HepG2 (cell line): Measurements from ENCODE around the gene BCORL1. TPM values are rescaled to one million over a fixed set of nuclear protein-coding genes. Genes with fewer than 3 reads are reported as not detected.
A peak's percentile ranks its signal among the peaks of the same experiment; 100 is the strongest.

ENCODE experiments used
- CEBPZ ChIP-seq: IDR thresholded peaks from 2 replicates; pipeline ENCODE4 v1.6.1; 2012; ENCODE audit warnings: low read length, improper control_type of control experiment
- EZH2 ChIP-seq: conservative IDR thresholded peaks from 2 replicates; pipeline ENCODE4 v1.6.1; 2012; ENCODE audit warnings: mild to moderate bottlenecking, low read depth, low read length, moderate library complexity
- GLI4 ChIP-seq: sonication (generic); formaldehyde crosslinking; IDR thresholded peaks from 2 replicates; pipeline ENCODE4 v1.5.1; 2020; ENCODE audit warnings: missing genetic modification reagents, mild to moderate bottlenecking, moderate library complexity, borderline replicate concordance
- HDAC6 ChIP-seq: fragments of 200-600 bp; sonication (generic); IDR thresholded peaks from 2 replicates; pipeline ENCODE4 v1.7.0; 2017; ENCODE audit warnings: mild to moderate bottlenecking, antibody characterized with exemption, low read length, low read depth
- HES4 ChIP-seq: sonication (generic); formaldehyde crosslinking; IDR thresholded peaks from 2 replicates; pipeline ENCODE4 v1.9.0; 2021; ENCODE audit warnings: mild to moderate bottlenecking, missing genetic modification reagents, borderline replicate concordance
- KDM1A ChIP-seq: IDR thresholded peaks from 2 replicates; pipeline ENCODE4 v1.6.1; 2016; ENCODE audit warnings: missing compliant biosample characterization
- KLF13 ChIP-seq: sonication (generic); formaldehyde crosslinking; IDR thresholded peaks from 2 replicates; pipeline ENCODE4 v1.4.0; 2020; ENCODE audit warnings: mild to moderate bottlenecking, missing genetic modification reagents
- MIXL1 ChIP-seq: IDR thresholded peaks from 2 replicates; pipeline ENCODE4 v1.6.1; 2016
- SAFB2 ChIP-seq: sonication (generic); formaldehyde crosslinking; IDR thresholded peaks from 2 replicates; pipeline ENCODE4 v1.5.1; 2020; ENCODE audit warnings: missing genetic modification reagents, low read depth, mild to moderate bottlenecking, borderline replicate concordance
- SAP130 ChIP-seq: IDR thresholded peaks from 2 replicates; pipeline ENCODE4 v1.6.1; 2016; ENCODE audit warnings: low read depth
- SNAI1 ChIP-seq: sonication (generic); formaldehyde crosslinking; IDR thresholded peaks from 2 replicates; pipeline ENCODE4 v1.5.0; 2020; ENCODE audit warnings: mild to moderate bottlenecking, missing genetic modification reagents, borderline replicate concordance
- SRSF4 ChIP-seq: fragments of 200-400 bp; formaldehyde crosslinking; IDR thresholded peaks from one replicate; pipeline ENCODE4 v1.6.1; 2018; ENCODE audit warnings: mild to moderate bottlenecking, low read depth, low read length, moderate library complexity; ENCODE audit not compliant: poor library complexity, severe bottlenecking
- THRA ChIP-seq: sonication (generic); formaldehyde crosslinking; IDR thresholded peaks from 2 replicates; pipeline ENCODE4 v1.4.0; 2020; ENCODE audit warnings: missing genetic modification reagents, borderline replicate concordance
- TSC22D2 ChIP-seq: sonication (generic); formaldehyde crosslinking; IDR thresholded peaks from 2 replicates; pipeline ENCODE4 v1.5.1; 2020; ENCODE audit warnings: missing genetic modification reagents, mild to moderate bottlenecking, borderline replicate concordance
- U2AF2 ChIP-seq: fragments of 200-400 bp; formaldehyde crosslinking; IDR thresholded peaks from 2 replicates; pipeline ENCODE4 v1.6.1; 2017; ENCODE audit warnings: low read depth, mild to moderate bottlenecking, low read length
- ZFP37 ChIP-seq: sonication (generic); formaldehyde crosslinking; IDR thresholded peaks from 2 replicates; pipeline ENCODE4 v1.4.0; 2020; ENCODE audit warnings: missing genetic modification reagents, borderline replicate concordance
- ZNF17 ChIP-seq: sonication (generic); formaldehyde crosslinking; IDR thresholded peaks from 2 replicates; pipeline ENCODE4 v1.5.0; 2020; ENCODE audit warnings: mild to moderate bottlenecking, missing genetic modification reagents
- ZNF512B ChIP-seq: sonication (generic); formaldehyde crosslinking; IDR thresholded peaks from 2 replicates; pipeline ENCODE4 v1.5.1; 2020; ENCODE audit warnings: missing genetic modification reagents, mild to moderate bottlenecking, borderline replicate concordance
- ZNF678 ChIP-seq: sonication (generic); formaldehyde crosslinking; IDR thresholded peaks from 2 replicates; pipeline ENCODE4 v1.4.0; 2020; ENCODE audit warnings: mild to moderate bottlenecking, missing genetic modification reagents
- ZNF709 ChIP-seq: sonication (generic); formaldehyde crosslinking; IDR thresholded peaks from 2 replicates; pipeline ENCODE4 v1.5.0; 2020; ENCODE audit warnings: mild to moderate bottlenecking, missing genetic modification reagents
- ZNF878 ChIP-seq: sonication (generic); formaldehyde crosslinking; IDR thresholded peaks from 2 replicates; pipeline ENCODE4 v1.8.1; 2023; ENCODE audit warnings: mild to moderate bottlenecking, missing genetic modification reagents, moderate library complexity
- ZNF883 ChIP-seq: sonication (generic); formaldehyde crosslinking; IDR thresholded peaks from 2 replicates; pipeline ENCODE4 v1.5.1; 2020; ENCODE audit warnings: mild to moderate bottlenecking, missing genetic modification reagents; ENCODE audit errors: not compliant biosample characterization
- ZSCAN9 ChIP-seq: IDR thresholded peaks from 2 replicates; pipeline ENCODE4 v1.6.1; 2016; ENCODE audit warnings: borderline replicate concordance
- polyA plus RNA-seq, 8 experiments: library from polyadenylated mRNA; depleted of rRNA in 3 of 8; stranded (reverse) in 7 of 8; unstranded in 1 of 8; fragments of >200 nt; fragmentation: Illumina TruSeq in 4 of 8; extraction: Trizol in 4 of 8; gene quantifications; 2 replicates each; pipeline versions ENCODE4 v1.2.1 to v1.2.3, GENCODE V29; 2011 to 2016; ENCODE audit warnings: low read depth in 4 of 8, missing spikeins in 1 of 8, mixed read lengths in 1 of 8; ENCODE audit not compliant: insufficient read depth in 1 of 8
- total RNA-seq, 5 experiments: library from RNA; depleted of rRNA; stranded (reverse); fragments of >200 nt; fragmentation: Illumina TruSeq; extraction: Trizol; gene quantifications; 2 replicates each; pipeline ENCODE4 v1.2.3, GENCODE V29; 2016; ENCODE audit warnings: low read depth in 1 of 5

Gene BCORL1
- total and polyA plus RNA-seq, 2 of the 13 experiments (the other 11 are each of a cell fraction or from before 2014, with no cell fraction given), result 0.67 to 1.4 TPM

GRCh38 chrX:130097507-130098209 is 115.2 kb downstream of the BCORL1 start (continued):
- no peak for TF ChIP-seq CEBPZ
- no peak for TF ChIP-seq U2AF2
- 0 out of 2 replicates have a peak, but pooled peaks have one; percentile 27 for TF ChIP-seq ZNF709 (CRISPR knock-in tag)
- TF ChIP-seq EZH2, result no peak
- TF ChIP-seq ZNF878, result no peak
- TF ChIP-seq TSC22D2 (CRISPR knock-in tag), result no peak
- TF ChIP-seq MIXL1 (CRISPR knock-in tag), result no peak
- no peak for TF ChIP-seq KDM1A (CRISPR knock-in tag)
- TF ChIP-seq SAFB2, result no peak
- TF ChIP-seq ZNF678 (CRISPR knock-in tag), result no peak
- no peak for TF ChIP-seq ZNF883 (CRISPR knock-in tag)
- no peak for TF ChIP-seq HES4
- TF ChIP-seq ZNF512B, result no peak
- TF ChIP-seq ZFP37 (CRISPR knock-in tag), result no peak
- TF ChIP-seq KLF13, result no peak
- TF ChIP-seq GLI4 (CRISPR knock-in tag), result no peak
- peak; percentile 76 for TF ChIP-seq SAP130 (CRISPR knock-in tag)
- no peak for TF ChIP-seq HDAC6
- no peak for TF ChIP-seq ZSCAN9 (CRISPR knock-in tag)
- TF ChIP-seq THRA (CRISPR knock-in tag), result no peak
- no peak for TF ChIP-seq SRSF4
- no peak for TF ChIP-seq ZNF17 (CRISPR knock-in tag)
- no peak for TF ChIP-seq SNAI1 (CRISPR knock-in tag)
